ENCODE data around the gene RHNO1. TPM values are rescaled to one million over a fixed set of nuclear protein-coding genes. Genes with fewer than 3 reads are reported as not detected.

The RHNO1 gene
- total and polyA plus RNA-seq, 2 of the 4 experiments (the other 2 are of a cell fraction): 26.1 to 30.6 TPM

GRCh38 chr12:2912216-2912575, 35.2 kb downstream of the RHNO1 start:
- Histone ChIP-seq H3K4ac (ENCODE audit: low read depth, low read length) (no peak overlapping the region), H2BK120ac (ENCODE audit: low read depth, low read length) (no peak overlapping the region), H3K56ac (ENCODE audit: extremely low read depth, insufficient read depth, low read length) (no peak overlapping the region), H3K27ac (ENCODE audit: insufficient read depth, low read length) (no peak overlapping the region), H2AK9ac (replicated peaks; ENCODE audit: low read depth, low read length, poor library complexity) (no peak overlapping the region), H2BK5ac (ENCODE audit: low read depth, low read length, poor library complexity, severe bottlenecking) (no peak overlapping the region), H2BK15ac (ENCODE audit: low read depth, low read length) (no peak overlapping the region), H3K9ac (ENCODE audit: low read depth, low read length) (no peak overlapping the region), H3K14ac (replicated peaks; ENCODE audit: low read depth, low read length) (no peak overlapping the region), H3K36me3 (ENCODE audit: control insufficient read depth, insufficient read depth, low read length) (peaks cover 17% of the 10 kb centered on the region), H3K9me3 (ENCODE audit: control insufficient read depth, insufficient read depth, low read length) (no peaks in the 10 kb centered on the region), H4K91ac (ENCODE audit: insufficient read depth, low read depth, low read length) (no peak overlapping the region), H3K23ac (ENCODE audit: low read depth, low read length) (no peak overlapping the region), H2AK5ac (ENCODE audit: low read depth, low read length) (no peak overlapping the region), H3K4me3 (ENCODE audit: insufficient read depth, low read depth, low read length) (no peak overlapping the region), H2AFZ (replicated peaks; ENCODE audit: low read length, poor library complexity) (no peak overlapping the region), H4K5ac (ENCODE audit: low read depth, low read length) (no peak overlapping the region), H3K18ac (ENCODE audit: low read depth, low read length) (no peak overlapping the region), H3K27me3 (ENCODE audit: control insufficient read depth, insufficient read depth, low read length) (no peaks in the 10 kb centered on the region), H3K4me1 (ENCODE audit: control insufficient read depth, insufficient read depth, low read length) (no peaks in the 10 kb centered on the region), H4K20me1 (ENCODE audit: insufficient read depth, low read length) (peaks cover 4% of the 10 kb centered on the region; the same call in 1 of the 2 replicates), H3K9me1 (ENCODE audit: insufficient read depth, low read length) (peaks cover 5% of the 10 kb centered on the region; the same call in 1 of the 2 replicates), H3K4me2 (ENCODE audit: low read depth, low read length) (no peak overlapping the region), H3K79me1 (ENCODE audit: low read depth in 1 of 2, low read length in 2 of 2) (peaks cover 17 to 49% of the 10 kb centered on the region in 2 experiments), H2BK20ac (ENCODE audit: low read depth, low read length) (no peak overlapping the region), H4K8ac (ENCODE audit: low read depth in 2 of 2, low read length in 2 of 2) (no peak overlapping the region)
- in situ Hi-C loops (cut with MboI; ENCODE audit: low sequenced_read_pairs) (no loop called here), dilution Hi-C loops (cut with HindIII; ENCODE audit: low sequenced_read_pairs, unreplicated experiment) (no loop called here), intact Hi-C loops (cut with micrococcal nuclease) (no loop called here)
- WGBS, 2 experiments (ENCODE audit: extremely low coverage in 2 of 2, insufficient read length in 1 of 2): 100% methylated on average over 3 of the region's 3 CpGs; no CpG with 5 or more reads in 1 of the 2 experiments
- ATAC-seq (ENCODE audit: low read depth) (no peak), DNase-seq (no peak)
- BruUV-seq (replicated peaks): no TSS peak
- TF ChIP-seq RFX5 (IDR thresholded peaks at IDR 0.05; ENCODE audit: low read depth, low read length) (no peak), FOS (IDR thresholded peaks at IDR 0.05; ENCODE audit: low read depth, low read length) (no peak), POLR2A (IDR thresholded peaks at IDR 0.05; ENCODE audit: low read depth, low read length) (no peak), RCOR1 (IDR thresholded peaks at IDR 0.05; ENCODE audit: insufficient replicate concordance, low read length) (no peak), CEBPB (IDR thresholded peaks at IDR 0.05; ENCODE audit: low read depth, low read length) (no peak), SMC3 (IDR thresholded peaks at IDR 0.05; ENCODE audit: low read depth, low read length) (no peak), MAFK (IDR thresholded peaks at IDR 0.05; ENCODE audit: low read depth, low read length) (no peak), MXI1 (IDR thresholded peaks at IDR 0.05; ENCODE audit: borderline replicate concordance, low read depth, low read length) (no peak), CHD1 (IDR thresholded peaks at IDR 0.05; ENCODE audit: low read depth, low read length) (no peak), BHLHE40 (IDR thresholded peaks at IDR 0.05; ENCODE audit: low read depth, low read length) (no peak), RAD21 (IDR thresholded peaks at IDR 0.05; ENCODE audit: low read length) (no peak), NFE2L2 (IDR thresholded peaks at IDR 0.05; ENCODE audit: low read depth, low read length) (no peak), MAZ (IDR thresholded peaks at IDR 0.05; ENCODE audit: borderline replicate concordance, low read depth, low read length) (no peak)
- TF ChIP-seq, protein P1, sequence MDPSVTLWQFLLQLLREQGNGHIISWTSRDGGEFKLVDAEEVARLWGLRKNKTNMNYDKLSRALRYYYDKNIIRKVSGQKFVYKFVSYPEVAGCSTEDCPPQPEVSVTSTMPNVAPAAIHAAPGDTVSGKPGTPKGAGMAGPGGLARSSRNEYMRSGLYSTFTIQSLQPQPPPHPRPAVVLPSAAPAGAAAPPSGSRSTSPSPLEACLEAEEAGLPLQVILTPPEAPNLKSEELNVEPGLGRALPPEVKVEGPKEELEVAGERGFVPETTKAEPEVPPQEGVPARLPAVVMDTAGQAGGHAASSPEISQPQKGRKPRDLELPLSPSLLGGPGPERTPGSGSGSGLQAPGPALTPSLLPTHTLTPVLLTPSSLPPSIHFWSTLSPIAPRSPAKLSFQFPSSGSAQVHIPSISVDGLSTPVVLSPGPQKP (IDR thresholded peaks at IDR 0.05; ENCODE audit: borderline replicate concordance, low read depth, low read length): no peak
- TF ChIP-seq, protein P2, sequence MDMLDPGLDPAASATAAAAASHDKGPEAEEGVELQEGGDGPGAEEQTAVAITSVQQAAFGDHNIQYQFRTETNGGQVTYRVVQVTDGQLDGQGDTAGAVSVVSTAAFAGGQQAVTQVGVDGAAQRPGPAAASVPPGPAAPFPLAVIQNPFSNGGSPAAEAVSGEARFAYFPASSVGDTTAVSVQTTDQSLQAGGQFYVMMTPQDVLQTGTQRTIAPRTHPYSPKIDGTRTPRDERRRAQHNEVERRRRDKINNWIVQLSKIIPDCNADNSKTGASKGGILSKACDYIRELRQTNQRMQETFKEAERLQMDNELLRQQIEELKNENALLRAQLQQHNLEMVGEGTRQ (IDR thresholded peaks at IDR 0.05; ENCODE audit: low read depth, low read length): no peak
- TF ChIP-seq, protein P3, sequence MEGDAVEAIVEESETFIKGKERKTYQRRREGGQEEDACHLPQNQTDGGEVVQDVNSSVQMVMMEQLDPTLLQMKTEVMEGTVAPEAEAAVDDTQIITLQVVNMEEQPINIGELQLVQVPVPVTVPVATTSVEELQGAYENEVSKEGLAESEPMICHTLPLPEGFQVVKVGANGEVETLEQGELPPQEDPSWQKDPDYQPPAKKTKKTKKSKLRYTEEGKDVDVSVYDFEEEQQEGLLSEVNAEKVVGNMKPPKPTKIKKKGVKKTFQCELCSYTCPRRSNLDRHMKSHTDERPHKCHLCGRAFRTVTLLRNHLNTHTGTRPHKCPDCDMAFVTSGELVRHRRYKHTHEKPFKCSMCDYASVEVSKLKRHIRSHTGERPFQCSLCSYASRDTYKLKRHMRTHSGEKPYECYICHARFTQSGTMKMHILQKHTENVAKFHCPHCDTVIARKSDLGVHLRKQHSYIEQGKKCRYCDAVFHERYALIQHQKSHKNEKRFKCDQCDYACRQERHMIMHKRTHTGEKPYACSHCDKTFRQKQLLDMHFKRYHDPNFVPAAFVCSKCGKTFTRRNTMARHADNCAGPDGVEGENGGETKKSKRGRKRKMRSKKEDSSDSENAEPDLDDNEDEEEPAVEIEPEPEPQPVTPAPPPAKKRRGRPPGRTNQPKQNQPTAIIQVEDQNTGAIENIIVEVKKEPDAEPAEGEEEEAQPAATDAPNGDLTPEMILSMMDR (conservative IDR thresholded peaks at IDR 0.05; ENCODE audit: low read depth, low read length): no peak
- ChIA-PET CTCF (interaction anchor here (0.5 to 0.6 kb wide), 2 partner anchors 37 to 911 kb away, joined by 3 read pairs; no protein-coding TSS in a partner anchor), POLR2A (ENCODE audit: unreplicated experiment) (no interaction called here)

Data from IMR-90 (cell line).